CD4-positive, alpha-beta T cell (primary cell): Measurements from ENCODE around the gene PRKAG1. TPM values are rescaled to one million over a fixed set of nuclear protein-coding genes. Genes with fewer than 3 reads are reported as not detected.

ENCODE experiments used
- ATAC-seq: fragments of 200-7000 bp; cut with Tn5 transposase; one replicate; pipeline ENCODE4 v1.10.0; 2022; ENCODE audit warnings: mild to moderate bottlenecking; ENCODE audit not compliant: poor library complexity
- CTCF ChIA-PET: fragments of 350-600 bp; sonication (Branson Sonifier 250); formaldehyde crosslinking; loops from one replicate; lab custom pipeline; 2021; ENCODE audit warnings: antibody characterized with exemption, inconsistent platforms; lab: Charles Lee
- POLR2A ChIA-PET: fragments of 350-600 bp; sonication (Branson Sonifier 250); formaldehyde crosslinking; loops from one replicate; lab custom pipeline; 2021; ENCODE audit warnings: antibody characterized with exemption, inconsistent platforms; lab: Charles Lee
- DNase-seq, 14 experiments: peaks; one replicate each; pipeline ENCODE4 v3.0.0-alpha.2; 2013 to 2020; ENCODE audit warnings: mixed read lengths in 2 of 14
- H3K27ac ChIP-seq, 2 donors: one replicate each; pipeline versions ENCODE4 v1.5.1 to v1.7.0; 2013; ENCODE audit warnings: low read length in 2 of 2, low read depth in 1 of 2, mild to moderate bottlenecking in 1 of 2
- H3K27me3 ChIP-seq, 2 experiments: 1 replicate in 1 of 2; 2 replicates in 1 of 2; pipeline versions ENCODE4 v1.6.1 to v1.7.0; 2013; ENCODE audit warnings: low read length in 2 of 2, control low read depth in 1 of 2, mild to moderate bottlenecking in 1 of 2, moderate library complexity in 1 of 2; ENCODE audit not compliant: insufficient read depth in 2 of 2, control insufficient read depth in 1 of 2
- H3K36me3 ChIP-seq: one replicate; pipeline ENCODE4 v1.6.1; 2013; ENCODE audit warnings: low read length, control low read depth; ENCODE audit not compliant: insufficient read depth
- H3K4me1 ChIP-seq: one replicate; pipeline ENCODE4 v1.6.1; 2013; ENCODE audit warnings: low read length, control low read depth; ENCODE audit not compliant: insufficient read depth
- H3K4me3 ChIP-seq: one replicate; pipeline ENCODE4 v1.5.1; 2013; ENCODE audit warnings: mild to moderate bottlenecking, low read length, moderate library complexity
- H3K9me3 ChIP-seq, 2 experiments: 1 replicate in 1 of 2; 2 replicates in 1 of 2; pipeline versions ENCODE4 v1.6.1 to v1.7.0; 2013; ENCODE audit warnings: low read length in 2 of 2, mild to moderate bottlenecking in 2 of 2, control low read depth in 1 of 2, moderate library complexity in 1 of 2; ENCODE audit not compliant: control insufficient read depth in 1 of 2, insufficient read depth in 1 of 2
- H3K27ac Mint-ChIP-seq: one replicate; pipeline ENCODE4 v1.8.0; 2020; ENCODE audit warnings: mixed read lengths
- H3K27me3 Mint-ChIP-seq: one replicate; pipeline ENCODE4 v1.8.0; 2021; ENCODE audit warnings: mixed read lengths
- H3K36me3 Mint-ChIP-seq: one replicate; pipeline ENCODE4 v1.8.0; 2021; ENCODE audit warnings: low read depth, mixed read lengths
- H3K4me1 Mint-ChIP-seq: one replicate; pipeline ENCODE4 v1.8.0; 2021; ENCODE audit warnings: low read depth, mixed read lengths
- H3K4me3 Mint-ChIP-seq: one replicate; pipeline ENCODE4 v1.8.0; 2020; ENCODE audit warnings: mild to moderate bottlenecking, mixed read lengths
- H3K9me3 Mint-ChIP-seq: one replicate; pipeline ENCODE4 v1.8.0; 2020; ENCODE audit warnings: mixed read lengths
- CTCF ChIP-seq: fragments of 200-600 bp; IDR thresholded peaks from one replicate; pipeline ENCODE4 v1.8.0; 2022; ENCODE audit warnings: antibody characterized with exemption, mild to moderate bottlenecking
- intact Hi-C, 2 experiments: fragments of 100-400 bp; cut with DNase I in 1 of 2; cut with micrococcal nuclease in 1 of 2; formaldehyde crosslinking; loops; one replicate each; pipeline versions ENCODE4 v1.15.1 to v1.9.0; 2023 to 2025; cut with DNase I, micrococcal nuclease
- total RNA-seq, 174 experiments: library from RNA in 2 of 174; stranded (reverse) in 2 of 174; gene quantifications; one replicate each; pipeline ENCODE4 v1.2.3 and lab custom pipeline; 2021 to 2026

The PRKAG1 gene
- total RNA-seq, 2 experiments from 2014 or later = 34.6 to 38.2 TPM

DNA sequence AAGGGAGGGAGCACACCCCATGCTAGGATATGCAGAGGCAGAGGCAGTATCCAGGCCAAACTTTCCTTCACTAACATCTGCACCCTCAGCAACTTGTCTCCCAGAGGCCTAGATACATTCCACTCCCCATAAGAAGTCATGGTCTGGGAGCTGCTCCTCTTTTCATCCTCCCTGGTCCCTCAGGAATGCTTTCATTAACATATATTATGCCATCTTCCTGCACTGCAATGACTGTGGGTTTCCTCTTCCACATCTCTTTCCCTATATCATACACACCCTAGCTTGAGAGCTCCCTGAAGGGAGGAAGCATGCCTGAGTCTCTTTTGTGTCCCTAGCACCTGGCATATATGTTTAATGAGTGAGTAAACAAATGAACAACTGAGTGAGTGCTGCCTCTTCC is 28.0 kb downstream of the PRKAG1 start:
- H3K27me3 ChIP-seq = peaks cover 15 to 39% of the 10 kb centered on the region in 2 experiments
- Mint-ChIP-seq H3K27me3 (peaks cover 65% of the 10 kb centered on the region), H3K36me3 (no peaks in the 10 kb centered on the region), H3K4me3 (no peak overlapping the region), H3K9me3 (no peaks in the 10 kb centered on the region), H3K27ac (no peak overlapping the region), H3K4me1 (peaks cover 13% of the 10 kb centered on the region)
- H3K27ac ChIP-seq = no peak overlapping the region
- DNase-seq (no peak), ATAC-seq (no peak)
- H3K4me1 ChIP-seq = peaks cover 13% of the 10 kb centered on the region
- no peak overlapping the region for H3K4me3 ChIP-seq
- POLR2A ChIA-PET = no interaction called here
- intact Hi-C loops = no loop called here
- H3K9me3 ChIP-seq = no peaks in the 10 kb centered on the region
- no peak for TF ChIP-seq CTCF
- no peaks in the 10 kb centered on the region for H3K36me3 ChIP-seq
- CTCF ChIA-PET = no interaction called here

- H3K4me1 Mint-ChIP-seq = peaks cover 6% of the 10 kb centered on the region
- intact Hi-C loops = loop anchor here (2.0 to 5.0 kb wide), 2 partner anchors 86 to 135 kb away; partner anchors contain the start of gene DDX23 (in 1 of the 2)
- ChIA-PET POLR2A (interaction anchor here (0.5 to 2.0 kb wide), 10 partner anchors 9 to 200 kb away, joined by 3 to 12 read pairs (median 5); partner anchors contain the start of genes DDN, DDX23, FKBP11 and WNT1), CTCF (interaction anchor here (0.6 to 2.4 kb wide), 31 partner anchors 9 to 201 kb away, joined by 3 to 62 read pairs (median 5); partner anchors contain the start of genes ARF3, DDX23, FKBP11 and RND1)
- Histone ChIP-seq H3K27me3 (peaks cover 0 to 23% of the 10 kb centered on the region in 2 experiments), H3K36me3 (no peaks in the 10 kb centered on the region), H3K4me3 (no peak overlapping the region), H3K27ac (no peak overlapping the region), H3K9me3 (no peaks in the 10 kb centered on the region), H3K4me1 (peaks cover 7% of the 10 kb centered on the region)
- no peaks in the 10 kb centered on the region for H3K9me3 Mint-ChIP-seq
- peak; percentile 81 for TF ChIP-seq CTCF
- peaks cover 50% of the 10 kb centered on the region for H3K27me3 Mint-ChIP-seq
- H3K4me3 Mint-ChIP-seq = no peak overlapping the region
- peak; percentile 50 to 85 (median 68) for DNase-seq
- ATAC-seq = peak; percentile 76
- H3K36me3 Mint-ChIP-seq = no peaks in the 10 kb centered on the region
- no peak overlapping the region for H3K27ac Mint-ChIP-seq
These were observed 30.4 kb downstream of the PRKAG1 start for GRCh38 chr12:48988030-48988649.

GRCh38 chr12:48986720-48987291 is 31.8 kb downstream of the PRKAG1 start:
- intact Hi-C loops = loop anchor here in 1 of 2 experiments (5.0 kb wide), 1 partner anchor 85 kb away; a partner anchor contains a TSS
- Mint-ChIP-seq H3K4me1 (peaks cover 14% of the 10 kb centered on the region), H3K4me3 (no peak overlapping the region), H3K36me3 (no peaks in the 10 kb centered on the region), H3K9me3 (no peaks in the 10 kb centered on the region), H3K27ac (no peak overlapping the region), H3K27me3 (peaks cover 50% of the 10 kb centered on the region)
- no peak overlapping the region for H3K4me3 ChIP-seq
- peaks cover 11% of the 10 kb centered on the region for H3K4me1 ChIP-seq
- ATAC-seq (no peak), DNase-seq (no peak)
- H3K36me3 ChIP-seq = no peaks in the 10 kb centered on the region
- no peak for TF ChIP-seq CTCF
- CTCF ChIA-PET = interaction anchor here (2.2 kb wide), 1 partner anchor 62 kb away, joined by 19 read pairs; the partner anchor contains the start of gene FKBP11
- H3K9me3 ChIP-seq = no peaks in the 10 kb centered on the region
- POLR2A ChIA-PET = no interaction called here
- peaks cover 0 to 23% of the 10 kb centered on the region in 2 experiments for H3K27me3 ChIP-seq
- no peak overlapping the region for H3K27ac ChIP-seq
